Fibroblast of gingiva (primary cell): ENCODE measurements around the gene CXCR5.
"Not testable (repeated sequence)": the region's sequence is repeated elsewhere in the genome, so short reads cannot be mapped to it uniquely, and the experiment has no call there.

Experiments used
- DNase-seq: peaks from one replicate; pipeline ENCODE4 v3.0.0-alpha.2; 2011; ENCODE audit warnings: low read depth

CXCR5 gene

DNA sequence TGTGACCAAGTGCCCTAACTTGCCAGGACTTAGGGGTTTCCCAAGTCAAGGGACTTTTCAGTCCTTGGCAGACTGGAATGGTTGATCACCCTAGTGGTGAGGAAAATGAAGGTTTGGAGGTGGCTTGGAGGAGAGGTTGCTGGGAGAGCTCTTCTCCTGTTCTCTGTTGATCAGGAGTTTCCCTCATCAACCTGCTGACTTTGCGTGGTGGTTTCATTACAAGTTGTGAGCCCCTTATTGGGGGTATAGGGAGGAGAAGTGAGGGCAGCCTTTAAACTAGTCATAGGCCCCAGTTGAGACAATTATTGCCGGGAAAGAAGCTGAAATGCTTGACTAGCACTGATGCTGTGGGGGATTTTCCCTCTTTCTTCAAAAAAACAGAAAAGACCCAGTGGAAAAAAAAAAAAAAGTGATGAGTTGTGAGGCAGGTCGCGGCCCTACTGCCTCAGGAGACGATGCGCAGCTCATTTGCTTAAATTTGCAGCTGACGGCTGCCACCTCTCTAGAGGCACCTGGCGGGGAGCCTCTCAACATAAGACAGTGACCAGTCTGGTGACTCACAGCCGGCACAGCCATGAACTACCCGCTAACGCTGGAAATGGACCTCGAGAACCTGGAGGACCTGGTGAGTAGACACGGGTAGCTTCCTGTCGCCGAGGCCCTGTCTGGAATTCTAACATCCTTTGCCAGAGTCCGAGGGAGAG lies at the start of gene CXCR5:
Gene CXCR5, plus strand, starts transcription at position 525 of the 704 bp plus-strand sequence. Its CDS starts 50 bp downstream, at position 575.
- DNase-seq, result no peak

DNA sequence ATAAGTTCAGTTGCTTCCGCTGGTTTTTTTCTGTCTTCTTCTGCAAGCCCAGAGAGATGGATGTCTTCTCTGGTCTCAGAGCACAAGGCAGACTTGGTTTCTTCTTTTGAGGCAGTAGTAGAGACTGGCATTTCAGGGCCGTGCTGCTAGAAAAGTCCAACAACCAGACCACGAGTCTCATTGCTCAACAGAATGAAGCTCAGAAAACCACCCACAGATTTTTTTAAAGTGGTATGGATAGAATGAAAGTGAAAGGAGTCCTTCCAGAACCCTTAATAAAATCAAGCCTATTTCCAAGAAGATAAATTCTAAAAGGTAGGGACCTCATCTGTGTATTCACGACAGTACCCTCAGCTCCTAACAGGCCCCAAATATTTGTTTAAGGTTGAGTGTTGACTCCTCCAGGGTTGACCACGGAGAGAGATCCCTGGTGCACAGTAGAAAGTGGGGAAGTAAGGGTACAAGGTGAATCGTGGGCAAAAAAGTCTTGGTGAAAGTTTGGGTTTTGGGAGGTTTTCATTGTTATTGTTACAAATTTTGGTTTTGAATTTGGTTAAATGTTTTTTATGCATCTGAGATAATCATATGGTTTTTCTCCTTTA lies 49.2 kb upstream of the CXCR5 start:
- peak; percentile 12 for DNase-seq

GRCh38 chr11:118837868-118838267 lies 45.8 kb upstream of the CXCR5 start:
- no peak for DNase-seq

DNA sequence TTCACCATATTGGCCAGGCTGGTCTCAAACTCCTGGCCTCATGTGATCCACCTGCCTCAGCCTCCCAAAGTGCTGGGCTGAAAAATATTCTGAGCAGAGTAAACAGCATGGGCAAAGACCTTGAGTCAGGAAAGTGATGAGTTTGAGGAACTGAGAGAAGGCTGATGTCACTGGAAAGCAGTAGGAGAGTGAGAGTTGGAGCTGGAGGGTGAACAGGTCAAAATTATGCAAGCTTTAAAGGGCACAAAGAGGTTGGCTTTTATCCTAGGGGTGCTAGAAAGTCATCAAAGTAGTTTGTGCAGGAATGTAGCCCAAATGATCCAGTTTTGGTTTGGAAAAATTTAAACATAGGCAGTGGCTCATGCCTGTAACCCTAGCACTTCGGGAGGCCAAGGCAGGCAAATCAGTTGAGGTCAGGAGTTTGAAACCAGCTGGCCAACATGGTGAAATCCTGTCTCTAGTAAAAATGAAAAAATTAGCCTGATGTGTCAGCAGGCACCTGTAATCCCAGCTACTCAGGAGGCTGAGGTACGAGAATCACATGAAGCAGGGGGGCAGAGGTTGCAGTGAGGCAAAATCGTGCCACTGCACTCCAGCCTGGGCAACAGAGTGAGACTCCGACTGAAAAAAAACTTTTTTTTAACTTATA lies 44.7 kb upstream of the CXCR5 start:
- peak; percentile 31 for DNase-seq

- DNase-seq, result no peak
Observed at GRCh38 chr11:118841469-118842242, 42.0 kb upstream of the CXCR5 start.

DNA sequence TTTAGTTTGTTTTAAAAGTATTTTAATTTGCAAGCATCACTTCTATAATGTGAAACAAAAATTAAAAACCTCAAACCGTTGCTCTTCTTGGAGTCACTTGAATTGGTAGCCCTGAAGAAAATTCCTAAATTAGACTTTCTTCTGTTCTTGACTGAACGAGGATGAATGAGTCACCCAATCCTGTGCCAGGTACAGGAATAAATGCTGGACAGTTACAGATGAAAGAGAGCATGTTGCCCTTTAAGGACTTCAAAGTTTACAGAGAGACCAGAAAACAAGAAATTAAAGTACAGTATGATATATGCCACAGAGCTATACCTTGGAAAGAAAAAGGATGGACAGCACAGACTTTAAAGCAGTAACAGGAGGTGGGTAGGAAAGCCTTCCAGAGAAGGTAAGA lies 41.3 kb upstream of the CXCR5 start:
- no peak for DNase-seq

DNA sequence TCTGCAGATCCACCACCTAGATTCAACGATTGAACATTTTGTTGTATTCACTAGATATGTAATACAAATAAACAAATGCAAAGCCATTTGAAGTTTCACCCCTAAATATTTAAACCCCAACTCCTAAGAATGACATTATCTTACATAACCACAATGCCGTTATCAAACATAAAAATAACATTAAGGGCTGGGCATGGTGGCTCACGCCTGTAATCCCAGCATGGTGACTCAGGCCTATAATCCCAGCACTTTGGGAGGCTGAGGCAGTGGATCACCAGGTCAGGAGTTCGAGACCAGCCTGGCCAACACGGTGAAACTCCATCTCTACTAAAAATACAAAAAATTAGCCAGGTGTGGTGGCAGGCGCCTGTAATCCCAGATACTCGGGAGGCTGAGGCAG lies 40.8 kb upstream of the CXCR5 start:
- not testable (repeated sequence) for DNase-seq

DNA sequence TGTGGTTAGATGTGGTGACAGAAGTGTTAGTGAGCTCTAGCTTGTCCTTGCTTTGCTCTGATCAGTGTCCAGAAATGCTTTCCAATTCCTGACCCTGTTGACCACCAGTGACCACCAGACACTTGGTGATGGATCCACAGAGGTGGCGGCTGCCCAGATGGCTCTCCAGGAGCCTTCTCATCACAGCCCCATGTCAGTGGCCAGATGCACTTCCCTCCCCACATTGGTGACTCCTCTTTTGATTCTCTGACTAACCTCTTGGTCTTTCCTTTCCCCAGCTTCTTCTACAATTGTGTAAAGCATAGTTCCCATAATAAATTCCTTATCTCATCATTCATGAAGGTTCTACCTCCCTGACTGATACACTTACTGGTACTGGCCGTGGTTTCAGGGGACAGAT lies 40.1 kb upstream of the CXCR5 start:
- DNase-seq, result no peak

DNA sequence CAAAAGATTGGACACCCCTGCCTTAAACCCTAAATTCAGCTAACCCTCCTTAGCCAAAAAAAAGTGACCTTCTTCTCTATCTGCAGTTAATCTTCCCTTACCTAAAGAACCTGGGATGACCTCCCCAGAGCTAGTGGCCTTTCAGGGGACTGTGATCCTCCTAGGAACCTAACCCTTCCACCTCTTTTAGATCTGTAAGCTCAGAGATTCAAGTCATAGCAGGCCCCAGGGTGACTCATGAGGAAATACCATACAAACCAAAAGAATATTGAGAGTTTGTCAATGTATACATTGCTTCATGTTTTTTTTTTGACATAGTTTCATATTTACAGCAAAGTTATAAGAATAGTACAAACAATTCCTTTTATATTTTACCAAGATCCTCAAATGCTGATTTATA lies 38.3 kb upstream of the CXCR5 start:
- DNase-seq, result peak; percentile 40

DNA sequence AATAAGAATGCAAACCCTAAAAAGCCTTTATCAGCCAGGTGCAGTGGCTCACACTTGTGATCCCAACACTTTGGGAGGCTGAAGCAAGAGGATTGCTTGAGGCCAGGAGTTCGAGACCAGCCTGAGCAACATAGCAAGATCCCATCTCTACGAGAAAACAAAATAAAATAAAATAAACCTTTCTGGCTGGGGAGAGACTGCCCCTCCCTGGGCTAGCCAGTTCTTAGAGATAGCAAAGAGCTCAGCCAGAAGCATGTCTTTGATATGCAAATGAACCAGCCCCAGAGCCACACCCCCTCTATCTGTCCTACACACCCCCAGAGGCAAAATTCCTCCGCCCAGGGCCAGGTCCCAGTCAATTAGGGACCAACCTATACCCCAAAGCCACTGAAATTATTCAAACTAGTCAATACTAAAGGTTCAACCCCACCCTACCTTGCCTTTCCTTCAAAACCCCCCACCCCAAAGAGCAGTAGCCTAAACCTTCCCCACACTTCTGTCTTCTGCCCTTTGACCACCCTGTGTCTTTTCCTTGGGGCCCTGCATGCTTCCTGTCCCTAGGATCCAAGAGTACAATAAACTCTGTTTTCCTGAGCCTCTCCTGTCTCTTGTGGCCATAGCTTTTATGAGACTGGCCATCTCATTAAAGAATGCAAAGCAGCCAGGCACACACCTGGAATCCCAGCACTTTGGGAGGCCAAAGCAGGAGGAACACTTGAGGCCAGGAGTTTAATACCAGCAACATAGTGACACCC lies 37.3 kb upstream of the CXCR5 start:
- no peak for DNase-seq

- DNase-seq, result no peak
Observed at GRCh38 chr11:118849825-118850224, 33.9 kb upstream of the CXCR5 start.

GRCh38 chr11:118851970-118852369 lies 31.7 kb upstream of the CXCR5 start:
- DNase-seq, result no peak

DNA sequence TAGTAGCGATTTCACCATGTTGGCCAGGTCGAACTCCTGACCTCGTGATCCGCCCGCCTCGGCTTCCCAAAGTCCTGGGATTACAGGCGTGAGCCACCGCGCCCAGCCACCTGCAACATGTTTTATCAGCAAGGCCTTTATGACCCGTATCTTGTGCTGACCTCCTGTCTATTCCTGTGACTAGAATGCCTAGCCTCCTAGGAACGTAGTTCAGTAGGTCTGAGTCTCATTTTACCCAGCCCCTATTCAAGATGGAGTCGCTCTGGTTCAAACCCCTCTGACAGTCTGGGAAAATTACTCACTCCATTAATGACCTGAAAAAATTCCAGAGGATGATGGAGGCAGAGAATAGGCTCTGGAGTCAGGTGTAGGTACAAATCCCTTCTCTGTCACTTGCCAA lies 30.0 kb upstream of the CXCR5 start:
- DNase-seq, result no peak

- DNase-seq, result no peak
Observed at GRCh38 chr11:118856314-118856713, 27.4 kb upstream of the CXCR5 start.

- DNase-seq, result no peak
Observed at GRCh38 chr11:118857385-118857784, 26.3 kb upstream of the CXCR5 start.

DNA sequence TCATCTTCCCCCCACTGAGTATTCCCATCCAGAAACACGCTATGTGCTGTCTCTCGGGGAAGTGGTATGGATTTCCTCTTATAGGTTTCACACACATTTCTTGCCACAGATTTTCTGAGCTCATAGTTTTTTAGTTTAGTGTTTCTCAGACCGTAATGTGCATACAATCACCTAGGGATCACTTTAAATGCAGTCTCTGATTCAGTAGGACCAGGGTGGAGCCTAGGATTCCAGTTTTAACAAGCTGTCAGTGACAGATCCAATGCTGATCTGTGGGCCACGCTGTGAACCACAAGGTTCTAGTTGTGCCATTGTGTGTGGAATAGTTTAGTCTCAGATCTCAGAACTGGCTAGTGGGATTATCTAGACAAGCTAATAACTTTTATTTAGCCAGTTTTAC lies 23.7 kb upstream of the CXCR5 start:
- DNase-seq, result no peak

GRCh38 chr11:118868659-118869058 lies 15.0 kb upstream of the CXCR5 start:
- no peak for DNase-seq

GRCh38 chr11:118870396-118871343 lies 13.0 kb upstream of the CXCR5 start:
- peak; percentile 39 for DNase-seq

GRCh38 chr11:118872403-118872821 lies 11.3 kb upstream of the CXCR5 start:
- no peak for DNase-seq

DNA sequence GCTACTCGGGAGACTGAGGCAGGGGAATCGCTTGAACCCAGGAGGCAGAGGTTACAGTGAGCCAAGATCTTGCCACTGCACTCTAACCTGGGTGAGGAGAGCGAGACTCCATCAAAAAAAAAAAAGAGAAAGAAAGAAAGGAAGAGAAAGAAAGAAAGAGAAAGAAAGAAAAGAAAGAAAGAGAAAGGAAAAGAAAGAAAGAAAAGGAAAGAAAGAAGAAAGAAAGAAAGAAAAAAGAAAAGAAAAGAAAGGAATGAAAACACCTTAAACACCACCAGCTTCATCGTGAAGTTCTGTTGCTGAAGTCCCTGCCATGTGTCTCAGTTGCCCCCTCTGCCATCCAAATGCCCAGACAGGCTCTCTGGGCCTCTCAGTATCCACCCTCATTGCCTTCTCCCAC lies 9.9 kb upstream of the CXCR5 start:
- no peak for DNase-seq

DNA sequence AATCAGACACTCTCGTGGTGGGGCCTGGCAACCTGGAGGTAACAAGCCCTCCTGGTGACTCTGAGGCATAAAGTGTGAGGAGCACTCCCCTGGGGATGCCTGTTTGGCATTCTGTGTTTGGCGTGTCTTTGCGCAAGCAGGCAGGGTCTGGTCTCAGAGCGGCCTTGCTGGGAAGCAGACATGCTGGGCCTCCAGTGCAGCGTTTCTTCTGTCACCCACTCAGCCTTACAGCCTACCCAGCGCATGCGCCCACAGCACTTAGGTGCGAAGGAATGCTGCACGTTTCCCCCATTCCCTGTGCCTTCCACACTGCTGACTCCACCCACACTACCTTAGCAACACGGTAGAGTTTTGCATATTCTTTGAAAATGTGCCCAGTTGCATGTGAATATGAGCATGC lies 7.4 kb upstream of the CXCR5 start:
- DNase-seq, result no peak
